Measurements from ENCODE around the gene AOX1.
"Not testable (repeated sequence)": the region's sequence is repeated elsewhere in the genome, so short reads cannot be mapped to it uniquely, and the experiment has no call there.

Gene AOX1

GRCh38 chr2:200603972-200604371 is 18.2 kb downstream of the AOX1 start:
- DNase-seq (ENCODE audit: extremely low spot score) = no peak
- TF ChIP-seq HDGF (IDR thresholded peaks at IDR 0.05; ENCODE audit: borderline replicate concordance) = no peak
- no peak for TF ChIP-seq LEF1 (IDR thresholded peaks at IDR 0.05; ENCODE audit: borderline replicate concordance)
- no peak for TF ChIP-seq ZNF384 (IDR thresholded peaks at IDR 0.05)
- TF ChIP-seq CTBP1 (IDR thresholded peaks at IDR 0.05; ENCODE audit: borderline replicate concordance) = no peak
- TF ChIP-seq SUZ12 (IDR thresholded peaks at IDR 0.05) = no peak
- no peak for TF ChIP-seq FOXM1 (IDR thresholded peaks at IDR 0.05; ENCODE audit: borderline replicate concordance)
- no peak for TF ChIP-seq SP1 (IDR thresholded peaks at IDR 0.05)
- TF ChIP-seq ELF4 (IDR thresholded peaks at IDR 0.05) = no peak
- no peak for TF ChIP-seq ARNT (IDR thresholded peaks at IDR 0.05)
- POLR2A ChIA-PET = no interaction called here
- CTCF ChIA-PET = interaction anchor here (0.7 kb wide), 1 partner anchor 106 kb away, joined by 3 read pairs; no protein-coding TSS in a partner anchor

- TF ChIP-seq SUZ12 (IDR thresholded peaks at IDR 0.05) (no peak), ARNT (IDR thresholded peaks at IDR 0.05) (no peak), FOXA1 (IDR thresholded peaks at IDR 0.05) (no peak), NFRKB (IDR thresholded peaks at IDR 0.05) (no peak)
- no peak for DNase-seq (ENCODE audit: extremely low spot score)
- CTCF ChIA-PET = no interaction called here
- POLR2A ChIA-PET = no interaction called here
These were observed 18.9 kb downstream of the AOX1 start for GRCh38 chr2:200604571-200605255.

DNA sequence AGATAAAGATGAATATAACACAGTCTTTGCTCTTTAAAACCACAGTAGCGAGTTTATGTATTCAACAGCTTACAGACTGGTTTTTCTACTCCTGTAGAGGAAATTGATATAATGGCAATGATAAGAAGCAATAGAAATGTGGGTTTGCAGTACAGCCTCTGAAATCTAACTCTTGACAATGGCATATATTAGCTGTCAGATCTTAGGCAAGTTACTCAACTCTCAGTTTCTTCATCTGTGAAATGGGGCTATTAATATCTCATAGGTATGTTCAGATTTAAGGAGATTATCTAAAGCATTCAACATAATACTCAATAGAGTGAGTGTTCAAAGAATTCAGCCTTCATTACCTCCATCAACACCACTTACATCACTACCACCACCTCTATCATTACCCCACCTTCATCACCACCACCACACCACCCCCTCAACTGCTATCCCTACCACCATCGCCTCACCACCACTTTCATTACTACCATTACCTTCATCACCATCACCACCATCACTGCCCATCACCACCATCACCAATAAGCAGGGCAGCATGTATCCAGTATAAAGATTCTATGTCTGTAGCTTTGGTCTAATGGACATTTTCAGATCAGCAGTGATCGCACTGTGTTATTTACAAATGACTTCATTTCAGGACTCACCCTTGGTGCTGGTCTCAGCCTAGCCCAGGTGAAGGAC is 22.7 kb downstream of the AOX1 start:
- ChIA-PET CTCF (interaction anchor here (0.6 kb wide), 1 partner anchor 83 kb away, joined by 3 read pairs; the partner anchor contains the start of gene SGO2), POLR2A (no interaction called here)
- TF ChIP-seq FOXM1 (IDR thresholded peaks at IDR 0.05; ENCODE audit: borderline replicate concordance) (no peak), FOXA1 (IDR thresholded peaks at IDR 0.05) (no peak), SUZ12 (IDR thresholded peaks at IDR 0.05) (no peak), TARDBP (IDR thresholded peaks at IDR 0.05) (no peak), HDGF (IDR thresholded peaks at IDR 0.05; ENCODE audit: borderline replicate concordance) (no peak), CTBP1 (IDR thresholded peaks at IDR 0.05; ENCODE audit: borderline replicate concordance) (no peak), L3MBTL2 (conservative IDR thresholded peaks at IDR 0.05) (no peak), LEF1 (IDR thresholded peaks at IDR 0.05; ENCODE audit: borderline replicate concordance) (no peak), ZNF384 (IDR thresholded peaks at IDR 0.05) (no peak), BHLHE40 (IDR thresholded peaks at IDR 0.05; ENCODE audit: borderline replicate concordance) (no peak), SP1 (IDR thresholded peaks at IDR 0.05) (no peak), ELF4 (IDR thresholded peaks at IDR 0.05) (no peak), NFRKB (IDR thresholded peaks at IDR 0.05) (no peak), ARNT (IDR thresholded peaks at IDR 0.05) (no peak), FOXK2 (IDR thresholded peaks at IDR 0.05) (no peak)
- TF ChIP-seq, protein P1, sequence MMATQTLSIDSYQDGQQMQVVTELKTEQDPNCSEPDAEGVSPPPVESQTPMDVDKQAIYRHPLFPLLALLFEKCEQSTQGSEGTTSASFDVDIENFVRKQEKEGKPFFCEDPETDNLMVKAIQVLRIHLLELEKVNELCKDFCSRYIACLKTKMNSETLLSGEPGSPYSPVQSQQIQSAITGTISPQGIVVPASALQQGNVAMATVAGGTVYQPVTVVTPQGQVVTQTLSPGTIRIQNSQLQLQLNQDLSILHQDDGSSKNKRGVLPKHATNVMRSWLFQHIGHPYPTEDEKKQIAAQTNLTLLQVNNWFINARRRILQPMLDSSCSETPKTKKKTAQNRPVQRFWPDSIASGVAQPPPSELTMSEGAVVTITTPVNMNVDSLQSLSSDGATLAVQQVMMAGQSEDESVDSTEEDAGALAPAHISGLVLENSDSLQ (IDR thresholded peaks at IDR 0.05) = no peak

GRCh38 chr2:200609028-200609614 is 23.3 kb downstream of the AOX1 start:
- no peak for DNase-seq (ENCODE audit: extremely low spot score)
- POLR2A ChIA-PET = no interaction called here
- CTCF ChIA-PET = no interaction called here
- TF ChIP-seq TARDBP (IDR thresholded peaks at IDR 0.05) (no peak), ELF4 (IDR thresholded peaks at IDR 0.05) (no peak)
- TF ChIP-seq, protein P1 (IDR thresholded peaks at IDR 0.05) = no peak

More for the DNA sequence above, 22.7 kb downstream of the AOX1 start:
- no peak for DNase-seq (ENCODE audit: extremely low spot score)

DNA sequence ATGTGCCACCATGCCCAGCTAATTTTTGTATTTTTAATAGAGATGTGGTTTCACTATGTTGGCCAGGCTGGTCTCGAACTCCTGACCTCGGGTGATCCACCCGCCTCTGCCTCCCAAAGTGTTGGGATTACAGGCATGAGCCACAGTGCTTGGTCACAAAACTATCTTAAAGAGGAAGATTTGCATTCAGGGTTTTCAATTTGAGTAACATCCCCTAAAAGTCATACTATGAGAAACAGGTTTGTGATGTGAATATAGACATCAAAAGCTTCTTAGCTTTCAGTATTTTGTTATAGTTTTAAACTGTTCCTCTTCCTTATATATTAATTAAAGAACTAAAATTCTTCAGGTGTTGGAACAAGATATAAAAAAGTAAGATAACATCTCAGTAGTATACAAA is 24.4 kb downstream of the AOX1 start:
- POLR2A ChIA-PET; CTCF ChIA-PET; DNase-seq (ENCODE audit: extremely low spot score): not testable (repeated sequence)

DNA sequence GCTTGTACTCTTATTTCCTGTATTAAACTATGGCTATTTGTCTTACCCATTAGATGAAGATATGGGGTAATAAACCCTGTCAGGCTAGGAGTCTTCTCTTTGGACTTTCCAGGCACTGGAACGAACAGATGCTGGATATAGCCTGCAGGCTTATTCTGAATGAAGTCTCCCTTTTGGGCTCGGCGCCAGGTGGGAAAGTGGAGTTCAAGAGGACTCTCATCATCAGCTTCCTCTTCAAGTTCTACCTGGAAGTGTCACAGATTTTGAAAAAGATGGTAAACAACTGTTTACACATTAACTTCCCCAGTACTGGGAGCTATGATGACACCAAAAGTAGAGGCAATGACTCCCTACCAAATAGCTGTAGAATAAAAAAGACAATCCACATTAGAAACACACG is 27.9 kb downstream of the AOX1 start:
- DNase-seq (ENCODE audit: extremely low spot score) = no peak
- CTCF ChIA-PET = no interaction called here
- TF ChIP-seq, protein P1 (IDR thresholded peaks at IDR 0.05) = no peak
- TF ChIP-seq NFRKB (IDR thresholded peaks at IDR 0.05) = no peak
- no peak for TF ChIP-seq TARDBP (IDR thresholded peaks at IDR 0.05)
- no peak for TF ChIP-seq SUZ12 (IDR thresholded peaks at IDR 0.05)
- TF ChIP-seq FOXM1 (IDR thresholded peaks at IDR 0.05; ENCODE audit: borderline replicate concordance) = no peak
- TF ChIP-seq ELF4 (IDR thresholded peaks at IDR 0.05) = no peak
- TF ChIP-seq SP1 (IDR thresholded peaks at IDR 0.05) = no peak
- TF ChIP-seq ARNT (IDR thresholded peaks at IDR 0.05) = no peak
- no peak for TF ChIP-seq ZNF384 (IDR thresholded peaks at IDR 0.05)
- POLR2A ChIA-PET = no interaction called here

- ChIA-PET CTCF (no interaction called here), POLR2A (no interaction called here)
- no peak for DNase-seq (ENCODE audit: extremely low spot score)
- TF ChIP-seq ELF4 (IDR thresholded peaks at IDR 0.05) (no peak), TARDBP (IDR thresholded peaks at IDR 0.05) (no peak), L3MBTL2 (conservative IDR thresholded peaks at IDR 0.05) (no peak), SUZ12 (IDR thresholded peaks at IDR 0.05) (no peak), FOXM1 (IDR thresholded peaks at IDR 0.05; ENCODE audit: borderline replicate concordance) (no peak), SP1 (IDR thresholded peaks at IDR 0.05) (no peak), CTBP1 (IDR thresholded peaks at IDR 0.05; ENCODE audit: borderline replicate concordance) (no peak), ZNF384 (IDR thresholded peaks at IDR 0.05) (no peak), HDGF (IDR thresholded peaks at IDR 0.05; ENCODE audit: borderline replicate concordance) (no peak), FOXA1 (IDR thresholded peaks at IDR 0.05) (no peak), ARNT (IDR thresholded peaks at IDR 0.05) (no peak), BHLHE40 (IDR thresholded peaks at IDR 0.05; ENCODE audit: borderline replicate concordance) (no peak), LEF1 (IDR thresholded peaks at IDR 0.05; ENCODE audit: borderline replicate concordance) (no peak), FOXK2 (IDR thresholded peaks at IDR 0.05) (no peak), NFRKB (IDR thresholded peaks at IDR 0.05) (no peak)
- TF ChIP-seq, protein P1 (IDR thresholded peaks at IDR 0.05) = no peak
These were observed 28.4 kb downstream of the AOX1 start for GRCh38 chr2:200614249-200614648.
